Stimulated activated CD8-positive, alpha-beta memory T cell treated with anti-CD3 and anti-CD28 coated beads, Interleukin-7, amount 100 ng/mL, for 4 hours (primary cell): ENCODE results near the gene MST1.

Experiments
- DNase-seq, 2 donors: peaks; one replicate each; pipeline ENCODE4 v3.0.0-alpha.2; 2020; ENCODE audit warnings: low read depth in 2 of 2

The MST1 gene

DNA sequence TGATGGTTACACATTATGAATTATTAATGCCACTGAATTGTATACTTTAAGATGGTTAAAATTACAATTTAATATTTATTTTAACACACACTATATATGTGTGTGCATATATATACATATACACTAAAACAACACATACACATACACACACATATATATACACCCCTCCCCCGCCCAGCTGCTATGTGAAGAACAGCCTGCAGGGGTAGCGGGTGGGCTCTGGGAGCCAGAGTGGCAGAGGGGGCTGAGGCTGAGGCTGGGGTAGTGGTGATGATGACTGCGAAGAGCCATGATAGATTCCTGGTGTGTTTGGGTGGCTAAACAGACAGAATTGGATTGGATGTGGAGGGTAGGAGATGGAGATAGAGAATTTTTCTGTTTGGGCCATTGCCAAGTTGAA is 54.5 kb downstream of the MST1 start:
- no peak for DNase-seq
